HG02981 (cell line): ENCODE data around the gene ARL11.
A peak's percentile ranks its signal among the peaks of the same experiment; 100 is the strongest.
"Not testable (repeated sequence)": the region's sequence is repeated elsewhere in the genome, so short reads cannot be mapped to it uniquely, and the experiment has no call there.

ENCODE experiments used
- ATAC-seq: cut with Tn5 transposase; IDR thresholded peaks from one replicate; pipeline ENCODE4 v1.9.1; 2021; ENCODE audit warnings: mild to moderate bottlenecking, moderate library complexity; ENCODE audit not compliant: unreplicated experiment

ARL11 gene

GRCh38 chr13:49627831-49628652, at the start of gene ARL11:
ARL11 (plus strand) TSS chr13:49628507; CDS start chr13:49630448, 1,941 bp downstream.
- ATAC-seq = peak; percentile 91

GRCh38 chr13:49579501-49579900, 48.8 kb upstream of the ARL11 start:
- no peak for ATAC-seq

- no peak for ATAC-seq
Observed at GRCh38 chr13:49580980-49581680, 47.2 kb upstream of the ARL11 start.

GRCh38 chr13:49584771-49585182, 43.5 kb upstream of the ARL11 start:
- peak; percentile 3 for ATAC-seq

GRCh38 chr13:49585220-49586157, 42.8 kb upstream of the ARL11 start, which contains the start of gene RCBTB1:
RCBTB1 (minus strand) TSS chr13:49585558; CDS start chr13:49567279, 18,279 bp downstream.
- ATAC-seq = peak; percentile 92

- no peak for ATAC-seq
Observed at GRCh38 chr13:49586717-49587116, 41.6 kb upstream of the ARL11 start.

- ATAC-seq = no peak
Observed at GRCh38 chr13:49587311-49587847, 40.9 kb upstream of the ARL11 start.

GRCh38 chr13:49590714-49591113, 37.6 kb upstream of the ARL11 start:
- ATAC-seq = not testable (repeated sequence)

- ATAC-seq = not testable (repeated sequence)
Observed at GRCh38 chr13:49593876-49594275, 34.4 kb upstream of the ARL11 start.

GRCh38 chr13:49594576-49594975, 33.7 kb upstream of the ARL11 start:
- ATAC-seq = no peak

GRCh38 chr13:49596221-49596620, 32.1 kb upstream of the ARL11 start:
- no peak for ATAC-seq

GRCh38 chr13:49597043-49597641, 31.2 kb upstream of the ARL11 start:
- ATAC-seq = no peak

- ATAC-seq = no peak
Observed at GRCh38 chr13:49602005-49602404, 26.3 kb upstream of the ARL11 start.

- ATAC-seq = not testable (repeated sequence)
Observed at GRCh38 chr13:49602615-49603014, 25.7 kb upstream of the ARL11 start.

- no peak for ATAC-seq
Observed at GRCh38 chr13:49604570-49604969, 23.7 kb upstream of the ARL11 start.

- ATAC-seq = peak; percentile 92
Observed at GRCh38 chr13:49606747-49607648, 21.3 kb upstream of the ARL11 start.

- no peak for ATAC-seq
Observed at GRCh38 chr13:49607761-49608160, 20.5 kb upstream of the ARL11 start.

- ATAC-seq = no peak
Observed at GRCh38 chr13:49608651-49609331, 19.5 kb upstream of the ARL11 start.

GRCh38 chr13:49610176-49610575, 18.1 kb upstream of the ARL11 start:
- no peak for ATAC-seq
